ENCODE results near the gene DUOX2.
A peak's percentile ranks its signal among the peaks of the same experiment; 100 is the strongest.
"Not testable (repeated sequence)": the region's sequence is repeated elsewhere in the genome, so short reads cannot be mapped to it uniquely, and the experiment has no call there.

Gene DUOX2

DNA sequence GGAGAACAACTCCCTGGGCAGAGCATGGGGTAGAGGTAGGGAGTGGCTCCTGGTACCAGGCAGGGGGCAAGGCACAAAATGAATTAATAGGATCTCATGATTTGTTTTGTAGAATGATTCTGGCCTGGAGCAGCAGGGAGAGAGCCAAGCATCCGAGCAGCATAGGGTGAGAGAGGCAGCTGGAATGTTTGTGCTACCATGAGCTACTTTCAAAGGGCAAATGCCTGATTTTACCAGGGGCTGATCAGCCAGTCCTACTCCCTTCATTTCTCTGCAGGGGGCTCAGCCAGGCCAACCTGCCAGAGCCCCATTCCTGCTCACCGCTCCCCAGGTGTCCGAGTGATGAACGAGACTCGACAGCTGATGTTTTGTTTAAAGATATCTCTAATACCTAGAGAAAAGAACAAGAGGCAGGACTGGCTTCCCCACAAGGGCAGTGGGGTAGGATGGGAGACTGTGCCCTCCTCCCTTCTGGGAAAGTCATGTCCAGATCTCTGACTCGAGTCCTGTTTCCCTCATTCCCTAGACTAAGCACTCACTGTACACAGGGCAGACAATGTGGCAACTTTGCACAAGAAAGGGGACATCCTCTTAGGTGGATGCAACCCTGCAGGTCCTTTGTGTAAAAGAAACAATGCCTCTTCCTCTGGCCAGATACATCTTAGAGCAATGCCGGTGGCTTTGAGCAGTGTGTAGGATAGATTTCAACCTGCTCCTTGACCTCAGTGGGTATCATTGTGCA is 12.9 kb downstream of the DUOX2 start:
- DNase-seq (ENCODE audit: low read depth), result no peak

- DNase-seq (ENCODE audit: low read depth), result no peak
Observed at GRCh38 chr15:45099549-45100165, 14.3 kb downstream of the DUOX2 start.

DNA sequence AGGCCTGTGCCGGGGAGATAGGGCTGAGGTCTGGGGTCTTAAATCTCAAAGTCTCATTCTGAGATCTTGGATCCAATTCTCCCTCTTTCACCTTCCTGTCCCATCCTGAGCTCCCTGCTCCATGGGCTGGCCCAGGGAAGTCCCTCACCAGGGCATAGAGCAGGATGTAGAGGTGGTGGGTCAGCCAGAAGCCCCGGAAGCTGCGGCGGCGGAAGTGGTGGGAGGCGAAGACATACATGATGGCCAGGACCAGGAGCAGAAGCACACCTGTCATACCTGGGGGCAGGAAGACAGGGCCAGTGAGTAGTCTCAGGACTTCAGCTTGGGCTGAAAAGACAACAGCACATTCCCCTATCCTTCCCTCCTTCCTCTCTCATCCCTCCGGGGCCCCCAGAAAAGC is 16.5 kb downstream of the DUOX2 start:
- no peak for DNase-seq (ENCODE audit: low read depth)

- DNase-seq (ENCODE audit: low read depth), result no peak
Observed at GRCh38 chr15:45095661-45096060, 18.3 kb downstream of the DUOX2 start.

GRCh38 chr15:45094358-45094730 is 19.6 kb downstream of the DUOX2 start:
- no peak for DNase-seq (ENCODE audit: low read depth)

DNA sequence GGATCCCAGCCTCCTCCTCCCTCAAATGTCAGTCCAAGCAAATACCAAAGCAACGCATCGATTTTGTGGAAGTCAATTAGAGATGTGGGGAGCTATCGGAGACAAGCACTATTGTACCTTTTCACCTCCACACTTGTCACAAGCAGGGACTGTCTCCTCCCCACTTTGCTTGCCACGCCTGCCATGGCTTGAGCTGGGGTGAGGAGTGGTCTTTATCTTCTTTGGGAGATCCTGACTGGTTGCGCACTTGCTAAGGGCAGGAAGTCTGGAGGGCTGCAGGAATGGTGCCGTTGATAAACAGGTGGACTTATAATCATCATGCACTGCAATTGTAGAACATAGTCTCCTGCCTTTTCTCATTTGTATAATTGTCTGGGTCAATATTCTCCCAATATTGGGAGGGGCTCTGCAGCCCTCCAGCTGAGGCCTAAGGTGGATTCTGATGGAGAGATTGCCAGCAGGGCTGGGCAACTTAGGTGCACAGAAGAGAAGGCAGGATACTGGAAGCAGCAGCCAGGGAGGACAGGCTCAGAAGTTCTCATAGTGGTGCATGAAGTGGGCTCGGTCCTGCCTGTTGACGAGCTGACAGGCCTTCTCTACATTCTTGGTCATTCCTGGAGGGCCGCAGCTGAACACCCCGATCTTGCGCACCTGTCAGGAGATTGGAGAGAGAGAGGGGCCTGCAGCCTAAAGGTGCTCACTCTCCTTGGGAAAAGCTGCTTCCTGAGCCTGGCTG is 20.2 kb downstream of the DUOX2 start:
- DNase-seq (ENCODE audit: low read depth), result no peak

- DNase-seq (ENCODE audit: low read depth), result no peak
Observed at GRCh38 chr15:45093013-45093412, 21.0 kb downstream of the DUOX2 start.

DNA sequence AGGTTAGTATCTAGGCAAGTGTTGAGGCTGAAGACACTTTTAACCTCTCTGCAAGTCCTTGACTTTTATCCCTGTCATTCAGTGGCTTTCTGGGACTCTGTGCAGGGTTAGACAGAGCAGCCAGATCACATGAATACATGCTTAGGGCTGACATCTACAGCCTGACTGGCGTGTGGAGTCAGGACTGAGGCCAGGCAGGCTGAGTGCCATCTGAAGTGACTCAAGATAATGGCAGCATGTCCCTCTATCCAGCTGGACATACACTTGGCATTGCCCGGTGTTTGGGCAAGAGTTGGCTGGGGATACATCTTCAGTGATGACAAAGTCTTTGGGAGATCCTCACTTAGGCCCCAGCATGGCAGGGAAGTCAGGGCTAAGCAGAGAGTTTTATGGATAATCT is 22.4 kb downstream of the DUOX2 start:
- DNase-seq (ENCODE audit: low read depth), result no peak

DNA sequence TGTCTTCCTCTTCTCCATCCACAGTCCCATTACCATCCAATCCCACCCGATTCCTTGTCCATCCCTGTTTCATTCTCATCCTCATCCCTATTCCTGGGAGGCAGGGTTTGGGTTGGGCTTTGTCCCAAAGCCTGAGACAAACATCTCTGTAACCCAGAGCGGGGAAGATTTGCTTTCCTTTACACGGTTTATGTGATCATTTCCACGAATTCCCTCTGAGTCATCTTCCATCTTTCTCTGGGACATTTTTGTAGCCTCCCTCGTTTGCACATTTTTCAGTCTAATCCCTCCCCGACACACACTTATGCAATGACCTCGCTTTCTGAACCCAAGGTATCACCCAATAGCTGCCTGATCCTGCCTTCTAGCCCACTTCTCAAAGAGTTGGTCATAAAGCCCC is 22.8 kb downstream of the DUOX2 start:
- DNase-seq (ENCODE audit: low read depth), result no peak

DNA sequence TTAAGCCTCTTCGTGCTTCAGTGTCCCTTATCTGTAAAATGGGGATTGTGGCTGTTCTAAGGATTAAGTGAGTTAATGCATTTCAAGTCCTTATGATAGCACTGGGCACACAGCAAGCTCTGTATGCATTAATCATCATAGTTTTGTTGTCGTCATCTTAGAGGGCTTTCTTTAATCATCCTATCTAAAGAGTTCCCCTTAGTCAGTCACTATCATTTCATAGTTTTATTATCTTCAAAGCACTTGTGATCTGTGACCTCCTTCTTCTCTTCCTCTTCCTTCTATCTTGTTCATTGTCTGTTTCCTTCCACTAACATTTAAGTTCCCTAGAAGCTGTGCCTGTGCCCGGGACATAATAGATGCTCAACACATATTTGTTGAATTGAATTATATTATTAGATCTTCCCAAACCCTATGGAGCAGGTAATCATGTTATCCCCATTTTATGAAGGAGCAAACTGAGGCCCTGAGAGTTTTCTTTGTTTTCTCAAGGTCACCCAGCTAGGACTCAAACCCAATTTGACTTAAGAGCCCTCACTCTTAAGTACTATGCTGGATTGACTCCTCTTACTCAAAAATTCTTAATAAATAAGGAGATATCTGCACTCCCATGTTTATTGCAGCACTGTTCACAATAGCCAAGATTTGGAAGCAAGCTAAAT is 24.1 kb downstream of the DUOX2 start:
- DNase-seq (ENCODE audit: low read depth), result peak; percentile 9

DNA sequence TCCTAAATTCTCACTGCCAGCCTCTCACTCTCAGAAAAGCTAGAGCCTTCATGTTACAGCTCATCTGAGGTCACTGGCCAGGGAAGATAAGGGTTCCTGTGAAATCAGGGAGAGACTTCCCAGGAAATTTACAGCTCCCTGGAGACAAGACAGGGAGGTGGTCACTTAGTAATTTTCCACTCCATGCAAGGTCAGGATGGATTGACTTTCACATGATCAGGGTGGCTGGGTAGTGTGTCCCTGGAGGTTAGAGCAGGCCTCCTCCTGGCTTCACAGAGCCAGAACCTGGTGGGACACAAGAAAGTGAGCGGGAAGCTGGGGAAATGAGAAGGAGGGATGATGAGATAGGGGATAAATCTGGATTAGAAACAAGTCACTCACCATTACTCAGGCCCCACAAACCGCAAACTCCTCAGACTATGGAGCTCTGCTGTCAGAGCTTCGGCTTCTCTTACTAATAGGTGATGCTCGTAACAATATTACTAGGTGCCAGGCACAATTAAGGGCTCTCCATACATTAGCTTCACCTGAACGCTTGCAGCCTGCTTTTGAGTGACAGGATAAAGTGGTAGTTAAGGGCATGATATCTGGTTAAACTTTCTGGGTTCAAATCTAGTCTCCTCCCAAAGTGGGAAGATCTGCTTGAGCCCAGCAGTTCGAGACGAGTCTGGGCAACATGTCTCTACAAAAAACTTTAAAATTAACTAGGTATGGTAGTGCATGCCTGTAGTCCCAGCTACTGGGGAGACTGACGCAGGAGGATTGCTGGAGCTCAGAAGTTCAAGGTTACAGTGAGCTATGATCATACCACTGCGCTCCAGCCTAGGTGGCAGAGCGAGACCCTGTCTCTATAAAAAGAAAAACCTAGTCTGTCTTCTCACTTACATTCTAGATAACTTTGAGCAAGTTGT is 24.9 kb downstream of the DUOX2 start:
- DNase-seq (ENCODE audit: low read depth), result no peak

GRCh38 chr15:45087513-45087912 is 26.5 kb downstream of the DUOX2 start:
- no peak for DNase-seq (ENCODE audit: low read depth)

GRCh38 chr15:45084163-45084562 is 29.8 kb downstream of the DUOX2 start:
- DNase-seq (ENCODE audit: low read depth), result no peak

- DNase-seq (ENCODE audit: low read depth), result no peak
Observed at GRCh38 chr15:45083223-45083622, 30.7 kb downstream of the DUOX2 start.

- DNase-seq (ENCODE audit: low read depth), result not testable (repeated sequence)
Observed at GRCh38 chr15:45082412-45082811, 31.6 kb downstream of the DUOX2 start.

- not testable (repeated sequence) for DNase-seq (ENCODE audit: low read depth)
Observed at GRCh38 chr15:45080593-45080992, 33.4 kb downstream of the DUOX2 start.

- not testable (repeated sequence) for DNase-seq (ENCODE audit: low read depth)
Observed at GRCh38 chr15:45079628-45080246, 34.2 kb downstream of the DUOX2 start.

DNA sequence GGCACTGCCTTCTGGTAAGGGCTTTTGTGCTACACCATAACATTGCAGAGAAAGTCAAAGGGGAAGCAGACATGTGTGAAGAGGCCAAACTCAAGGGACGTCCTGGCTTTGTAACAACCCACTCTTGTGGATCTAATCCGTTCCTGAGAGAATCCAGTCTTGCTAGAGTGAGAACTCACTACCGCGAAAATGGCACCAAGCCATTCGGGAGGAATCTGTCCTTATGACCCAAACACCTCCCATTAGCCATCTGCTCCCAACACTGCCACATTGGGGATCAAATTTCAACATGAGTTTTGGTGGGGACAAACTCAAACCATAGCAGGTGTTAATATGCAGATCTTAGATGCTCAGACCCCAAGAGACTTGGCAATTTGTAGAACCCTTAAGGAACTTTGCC is 34.8 kb downstream of the DUOX2 start:
- not testable (repeated sequence) for DNase-seq (ENCODE audit: low read depth)

DNA sequence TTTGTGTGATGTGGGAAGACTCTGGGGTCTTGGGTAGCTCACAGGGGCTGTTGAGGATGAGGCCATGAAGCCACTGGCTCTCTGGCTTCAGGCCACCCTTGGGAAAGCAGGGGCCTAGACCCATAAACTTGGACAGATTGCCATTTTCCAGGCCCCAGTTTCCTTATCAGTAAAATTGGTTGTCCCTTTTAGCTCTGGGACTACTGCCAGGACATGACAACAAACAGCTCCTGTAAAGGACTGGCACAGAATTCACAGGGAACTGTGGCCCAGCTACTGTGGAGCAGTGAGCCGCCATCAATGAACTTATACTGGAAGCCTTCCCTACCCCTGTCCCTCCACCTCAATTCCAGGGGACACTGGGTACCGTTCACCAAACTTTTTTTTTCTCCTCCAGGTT is 36.6 kb downstream of the DUOX2 start:
- not testable (repeated sequence) for DNase-seq (ENCODE audit: low read depth)

DNA sequence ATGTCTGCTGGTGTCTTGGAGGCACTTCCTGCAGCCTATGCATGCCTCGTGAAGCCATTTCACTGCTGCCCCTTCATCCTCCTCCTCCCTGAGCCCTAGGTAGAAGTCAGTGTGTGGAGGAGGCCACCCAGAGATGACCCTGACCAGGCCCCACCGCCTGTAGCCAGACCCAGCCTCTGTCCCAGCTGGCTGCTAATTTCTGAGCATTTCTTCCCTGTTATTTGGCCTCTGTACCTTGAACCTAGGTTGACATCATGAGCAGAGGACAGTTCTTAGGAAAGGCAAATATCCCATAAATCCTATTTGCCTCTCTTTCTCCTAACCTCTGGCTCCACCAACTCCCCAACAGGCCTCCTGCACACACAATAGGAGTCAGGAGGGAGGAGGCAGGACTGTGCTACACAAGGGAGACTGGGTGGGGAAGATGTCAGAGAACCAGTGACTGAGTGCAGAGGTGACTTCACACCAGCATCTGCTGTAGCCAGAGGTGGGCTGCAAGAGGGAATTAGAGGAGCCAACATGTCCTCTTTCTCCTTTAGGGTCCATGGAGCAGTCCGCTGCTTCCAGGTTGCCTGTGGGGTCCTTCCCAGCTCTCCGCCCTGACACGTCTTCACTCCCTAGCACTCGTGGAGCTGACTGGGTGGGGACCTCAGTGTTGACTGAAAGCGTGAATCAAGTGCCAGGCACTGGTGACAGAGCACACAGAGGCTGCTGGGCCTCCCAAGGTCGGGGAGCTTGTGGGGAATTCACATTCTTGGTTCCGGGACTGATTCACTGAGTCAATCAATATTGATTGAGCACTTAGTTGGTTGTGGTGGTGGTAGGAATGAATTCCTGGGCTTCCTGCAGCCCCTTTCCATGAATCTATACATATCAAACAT is 38.3 kb downstream of the DUOX2 start:
- not testable (repeated sequence) for DNase-seq (ENCODE audit: low read depth)

Data from CMK (cell line).